Activated T-cell treated with anti-CD3 and anti-CD28 coated beads, Interleukin-2, amount 50 U/mL, for 72 hours (primary cell): Measurements from ENCODE around the gene IFRD1. TPM values are rescaled to one million over a fixed set of nuclear protein-coding genes. Genes with fewer than 3 reads are reported as not detected.

Experiments
- ATAC-seq, 2 donors: fragments of 150-1000 bp; cut with Tn5 transposase; replicated peaks in 1 of 2; 2 replicates each; pipeline ENCODE4 v1.10.0; 2021; ENCODE audit warnings: moderate library complexity in 2 of 2, mild to moderate bottlenecking in 1 of 2
- DNase-seq, 2 donors: peaks; one replicate each; pipeline ENCODE4 v3.0.0; 2021 to 2022; ENCODE audit warnings: mixed read lengths in 1 of 2
- H3K27ac Mint-ChIP-seq: one replicate; pipeline ENCODE4 v1.8.0; 2022; ENCODE audit warnings: mild to moderate bottlenecking, moderate library complexity, mixed read lengths
- H3K27me3 Mint-ChIP-seq: one replicate; pipeline ENCODE4 v1.8.0; 2022; ENCODE audit warnings: low read depth, mixed read lengths
- H3K36me3 Mint-ChIP-seq, 2 donors: one replicate each; pipeline ENCODE4 v1.8.0; 2022; ENCODE audit warnings: mixed read lengths in 2 of 2, mild to moderate bottlenecking in 1 of 2; ENCODE audit not compliant: insufficient read depth in 2 of 2
- H3K4me1 Mint-ChIP-seq: one replicate; pipeline ENCODE4 v1.8.0; 2022; ENCODE audit warnings: low read depth, mixed read lengths
- H3K4me3 Mint-ChIP-seq, 2 donors: one replicate each; pipeline ENCODE4 v1.8.0; 2022; ENCODE audit warnings: mild to moderate bottlenecking in 2 of 2, mixed read lengths in 2 of 2, moderate library complexity in 2 of 2
- H3K9me3 Mint-ChIP-seq, 2 donors: one replicate each; pipeline ENCODE4 v1.8.0; 2022; ENCODE audit warnings: mixed read lengths in 2 of 2
- total RNA-seq, 2 donors: library from RNA; stranded (reverse); gene quantifications; one replicate each; pipeline ENCODE4 v1.2.3, GENCODE V29; 2022

The IFRD1 gene
- total RNA-seq, 2 donors from 2014 or later = 86.4 to 88.3 TPM

- ATAC-seq (no peak), DNase-seq (no peak)
- H3K27me3 Mint-ChIP-seq = peaks cover 48% of the 10 kb centered on the region
- H3K27ac Mint-ChIP-seq = no peak overlapping the region
- no peak overlapping the region for H3K4me3 Mint-ChIP-seq
- no peaks in the 10 kb centered on the region for H3K9me3 Mint-ChIP-seq
- no peaks in the 10 kb centered on the region for H3K4me1 Mint-ChIP-seq
- no peaks in the 10 kb centered on the region for H3K36me3 Mint-ChIP-seq
These were observed 67.2 kb downstream of the IFRD1 start for GRCh38 chr7:112517487-112517886.

GRCh38 chr7:112520787-112521186, 70.5 kb downstream of the IFRD1 start:
- no peak for ATAC-seq

GRCh38 chr7:112521942-112522341, 71.7 kb downstream of the IFRD1 start:
- peaks cover 58% of the 10 kb centered on the region for H3K27me3 Mint-ChIP-seq
- no peaks in the 10 kb centered on the region for H3K9me3 Mint-ChIP-seq
- no peak overlapping the region for H3K27ac Mint-ChIP-seq
- H3K4me1 Mint-ChIP-seq = no peaks in the 10 kb centered on the region
- H3K36me3 Mint-ChIP-seq = no peaks in the 10 kb centered on the region
- H3K4me3 Mint-ChIP-seq = no peak overlapping the region
- no peak for ATAC-seq
- no peak for DNase-seq

More at GRCh38 chr7:112520787-112521186, 70.5 kb downstream of the IFRD1 start:
- H3K27ac Mint-ChIP-seq = no peak overlapping the region
- no peak for DNase-seq
- H3K4me3 Mint-ChIP-seq = no peak overlapping the region
- H3K27me3 Mint-ChIP-seq = peaks cover 55% of the 10 kb centered on the region
- no peaks in the 10 kb centered on the region for H3K36me3 Mint-ChIP-seq
- H3K9me3 Mint-ChIP-seq = no peaks in the 10 kb centered on the region
- H3K4me1 Mint-ChIP-seq = no peaks in the 10 kb centered on the region

GRCh38 chr7:112523871-112524270, 73.6 kb downstream of the IFRD1 start:
- Mint-ChIP-seq H3K4me1 (no peaks in the 10 kb centered on the region), H3K27me3 (peaks cover 57% of the 10 kb centered on the region), H3K4me3 (no peak overlapping the region), H3K36me3 (no peaks in the 10 kb centered on the region), H3K9me3 (peaks cover 0 to 2% of the 10 kb centered on the region in 2 donors), H3K27ac (no peak overlapping the region)
- ATAC-seq (no peak), DNase-seq (no peak)

Other genes starting within 250 kb of the IFRD1 start
- under 1 TPM; 0.29 to 0.53 TPM for gene DOCK4, start 244.1 kb upstream of the IFRD1 start, total RNA-seq
- 10 to 100 TPM; 26.4 to 34.3 TPM for gene ZNF277, start 243.8 kb upstream of the IFRD1 start, total RNA-seq
- gene LSMEM1, start 30.5 kb downstream of the IFRD1 start, total RNA-seq = 1 to 10 TPM; 1.1 to 3.7 TPM